ENCODE measurements around the gene BCL2L1. TPM values are rescaled to one million over a fixed set of nuclear protein-coding genes. Genes with fewer than 3 reads are reported as not detected.

The BCL2L1 gene
- total RNA-seq, 1 donor from 2014 or later: 200 TPM

- no peak for TF ChIP-seq CTCF (IDR thresholded peaks at IDR 0.05)
- Histone ChIP-seq H3K36me3 (peaks cover 14 to 42% of the 10 kb centered on the region in 2 donors), H3K9me3 (no peaks in the 10 kb centered on the region), H3K27ac (peak overlapping the region; percentile 95 to 98), H3K4me1 (peaks cover 29 to 78% of the 10 kb centered on the region in 2 donors), H3K4me3 (peak overlapping the region in 1 of 2 donors; percentile 53), H3K27me3 (no peaks in the 10 kb centered on the region)
- peak in 1 of 2 donors; percentile 84 for DNase-seq (ENCODE audit: low spot score in 2 of 2)
- intact Hi-C loops (cut with DNase I): no loop called here
Observed at GRCh38 chr20:31710423-31711108, 12.1 kb downstream of the BCL2L1 start.

- intact Hi-C loops (cut with DNase I): no loop called here
- no peak overlapping the region for H3K4me3 ChIP-seq
- H3K4me1 ChIP-seq: peaks cover 34 to 76% of the 10 kb centered on the region in 2 donors
- no peak for DNase-seq (ENCODE audit: low spot score in 2 of 2)
- no peaks in the 10 kb centered on the region for H3K27me3 ChIP-seq
- TF ChIP-seq CTCF (IDR thresholded peaks at IDR 0.05): no peak
- H3K36me3 ChIP-seq: peaks cover 18 to 42% of the 10 kb centered on the region in 2 donors
- H3K9me3 ChIP-seq: no peaks in the 10 kb centered on the region
- H3K27ac ChIP-seq: peak overlapping the region; percentile 95 to 98
Observed at GRCh38 chr20:31709939-31710338, 12.7 kb downstream of the BCL2L1 start.

GRCh38 chr20:31708736-31709534 is 13.7 kb downstream of the BCL2L1 start:
- H3K27ac ChIP-seq: peak overlapping the region; percentile 95 to 98
- no peak for TF ChIP-seq CTCF (IDR thresholded peaks at IDR 0.05)
- intact Hi-C loops (cut with DNase I): no loop called here

GRCh38 chr20:31707994-31708735 is 14.5 kb downstream of the BCL2L1 start:
- no peak overlapping the region for H3K4me3 ChIP-seq
- peaks cover 18 to 30% of the 10 kb centered on the region in 2 donors for H3K36me3 ChIP-seq
- H3K27ac ChIP-seq: peak overlapping the region; percentile 95 to 98
- no peak for TF ChIP-seq CTCF (IDR thresholded peaks at IDR 0.05)
- intact Hi-C loops (cut with DNase I): no loop called here
- H3K4me1 ChIP-seq: peaks cover 34 to 71% of the 10 kb centered on the region in 2 donors
- no peak for DNase-seq (ENCODE audit: low spot score in 2 of 2)
- H3K27me3 ChIP-seq: no peaks in the 10 kb centered on the region
- no peaks in the 10 kb centered on the region for H3K9me3 ChIP-seq

More at GRCh38 chr20:31708736-31709534, 13.7 kb downstream of the BCL2L1 start:
- no peaks in the 10 kb centered on the region for H3K27me3 ChIP-seq
- peaks cover 18 to 33% of the 10 kb centered on the region in 2 donors for H3K36me3 ChIP-seq
- no peaks in the 10 kb centered on the region for H3K9me3 ChIP-seq
- H3K4me1 ChIP-seq: peaks cover 34 to 76% of the 10 kb centered on the region in 2 donors
- H3K4me3 ChIP-seq: no peak overlapping the region
- no peak for DNase-seq (ENCODE audit: low spot score in 2 of 2)

- DNase-seq (ENCODE audit: low spot score in 2 of 2): no peak
- no peaks in the 10 kb centered on the region for H3K9me3 ChIP-seq
- peak overlapping the region; percentile 86 to 95 for H3K27ac ChIP-seq
- H3K36me3 ChIP-seq: peaks cover 18 to 30% of the 10 kb centered on the region in 2 donors
- H3K4me1 ChIP-seq: peaks cover 33 to 69% of the 10 kb centered on the region in 2 donors
- H3K4me3 ChIP-seq: no peak overlapping the region
- TF ChIP-seq CTCF (IDR thresholded peaks at IDR 0.05): no peak
- H3K27me3 ChIP-seq: no peaks in the 10 kb centered on the region
- intact Hi-C loops (cut with DNase I): no loop called here
Observed at GRCh38 chr20:31707258-31707615, 15.4 kb downstream of the BCL2L1 start.

Measured in ascending aorta (tissue), 2 donors.